Measurements from ENCODE around the gene CARS2. TPM values are rescaled to one million over a fixed set of nuclear protein-coding genes. Genes with fewer than 3 reads are reported as not detected.
"Not testable (repeated sequence)": the region's sequence is repeated elsewhere in the genome, so short reads cannot be mapped to it uniquely, and the experiment has no call there.

CARS2 gene
- polyA plus RNA-seq, 1 donor from 2014 or later: 68.5 TPM

GRCh38 chr13:110661256-110661655 lies 44.7 kb downstream of the CARS2 start:
- peaks cover 30 to 40% (median 33%) of the 10 kb centered on the region in 3 donors for H3K4me1 Mint-ChIP-seq

GRCh38 chr13:110658218-110658911 lies 47.6 kb downstream of the CARS2 start:
- H3K9me3 Mint-ChIP-seq, H3K27me3 Mint-ChIP-seq: not testable (repeated sequence)
- H3K4me3 Mint-ChIP-seq: peak overlapping the region in 3 of 4 donors; percentile 31 to 84 (median 84)
- H3K36me3 Mint-ChIP-seq: peaks cover 15% of the 10 kb centered on the region
- H3K4me1 Mint-ChIP-seq: peaks cover 28 to 37% (median 32%) of the 10 kb centered on the region in 3 donors
- peak overlapping the region; percentile 5 to 68 (median 67) for H3K27ac Mint-ChIP-seq

More at GRCh38 chr13:110661256-110661655, 44.7 kb downstream of the CARS2 start:
- peaks cover 17% of the 10 kb centered on the region for H3K36me3 Mint-ChIP-seq
- no peak overlapping the region for H3K27ac Mint-ChIP-seq
- H3K4me3 Mint-ChIP-seq: no peak overlapping the region
- H3K27me3 Mint-ChIP-seq: no peaks in the 10 kb centered on the region
- peaks cover 0 to 2% (median 0%) of the 10 kb centered on the region in 3 donors for H3K9me3 Mint-ChIP-seq

- Mint-ChIP-seq H3K4me3 (peak overlapping the region in 1 of 4 donors; percentile 17), H3K36me3 (peaks cover 14% of the 10 kb centered on the region), H3K27ac (peak overlapping the region in 1 of 3 donors; percentile 67), H3K4me1 (peaks cover 31 to 44% (median 31%) of the 10 kb centered on the region in 3 donors), H3K27me3 (no peaks in the 10 kb centered on the region), H3K9me3 (peaks cover 0 to 2% (median 0%) of the 10 kb centered on the region in 3 donors)
These were observed 48.7 kb downstream of the CARS2 start for GRCh38 chr13:110657196-110657595.

- H3K36me3 Mint-ChIP-seq: peaks cover 14% of the 10 kb centered on the region
- peak overlapping the region in 1 of 4 donors; percentile 37 for H3K4me3 Mint-ChIP-seq
- H3K27me3 Mint-ChIP-seq: no peaks in the 10 kb centered on the region
- H3K4me1 Mint-ChIP-seq: peaks cover 28 to 39% (median 31%) of the 10 kb centered on the region in 3 donors
- peak overlapping the region in 2 of 3 donors; percentile 61 to 85 for H3K27ac Mint-ChIP-seq
- H3K9me3 Mint-ChIP-seq: no peaks in the 10 kb centered on the region
These were observed 52.1 kb downstream of the CARS2 start for GRCh38 chr13:110653851-110654250.

- H3K36me3 Mint-ChIP-seq: peaks cover 13% of the 10 kb centered on the region
- peak overlapping the region; percentile 19 to 85 (median 61) for H3K27ac Mint-ChIP-seq
- H3K9me3 Mint-ChIP-seq: no peaks in the 10 kb centered on the region
- peaks cover 24 to 35% (median 28%) of the 10 kb centered on the region in 3 donors for H3K4me1 Mint-ChIP-seq
- no peaks in the 10 kb centered on the region for H3K27me3 Mint-ChIP-seq
- H3K4me3 Mint-ChIP-seq: peak overlapping the region in 3 of 4 donors; percentile 11 to 90 (median 60)
These were observed 52.6 kb downstream of the CARS2 start for GRCh38 chr13:110653271-110653670.

- H3K4me1 Mint-ChIP-seq: peaks cover 23 to 34% (median 26%) of the 10 kb centered on the region in 3 donors
- H3K9me3 Mint-ChIP-seq: no peaks in the 10 kb centered on the region
- peak overlapping the region in 3 of 4 donors; percentile 11 to 60 (median 54) for H3K4me3 Mint-ChIP-seq
- H3K27me3 Mint-ChIP-seq: no peaks in the 10 kb centered on the region
- H3K27ac Mint-ChIP-seq: no peak overlapping the region
- H3K36me3 Mint-ChIP-seq: peaks cover 8% of the 10 kb centered on the region
These were observed 53.2 kb downstream of the CARS2 start for GRCh38 chr13:110652764-110653163.

GRCh38 chr13:110652231-110652730 lies 53.6 kb downstream of the CARS2 start:
- Mint-ChIP-seq H3K27ac (peak overlapping the region in 2 of 3 donors; percentile 23 to 35), H3K4me3 (no peak overlapping the region), H3K9me3 (no peaks in the 10 kb centered on the region), H3K27me3 (no peaks in the 10 kb centered on the region), H3K36me3 (peaks cover 7% of the 10 kb centered on the region), H3K4me1 (peaks cover 22 to 31% (median 29%) of the 10 kb centered on the region in 3 donors)

GRCh38 chr13:110651726-110652230 lies 54.1 kb downstream of the CARS2 start:
- H3K4me1 Mint-ChIP-seq: peaks cover 20 to 29% (median 29%) of the 10 kb centered on the region in 3 donors

GRCh38 chr13:110651271-110651670 lies 54.6 kb downstream of the CARS2 start:
- H3K36me3 Mint-ChIP-seq: peaks cover 5% of the 10 kb centered on the region

More at GRCh38 chr13:110651726-110652230, 54.1 kb downstream of the CARS2 start:
- H3K27me3 Mint-ChIP-seq: no peaks in the 10 kb centered on the region
- H3K27ac Mint-ChIP-seq: peak overlapping the region in 2 of 3 donors; percentile 23 to 35
- no peaks in the 10 kb centered on the region for H3K9me3 Mint-ChIP-seq
- peak overlapping the region in 1 of 4 donors; percentile 51 for H3K4me3 Mint-ChIP-seq
- H3K36me3 Mint-ChIP-seq: peaks cover 7% of the 10 kb centered on the region

GRCh38 chr13:110650436-110650835 lies 55.5 kb downstream of the CARS2 start:
- H3K27ac Mint-ChIP-seq: no peak overlapping the region
- H3K4me1 Mint-ChIP-seq: peaks cover 18 to 23% (median 22%) of the 10 kb centered on the region in 3 donors
- peaks cover 4% of the 10 kb centered on the region for H3K36me3 Mint-ChIP-seq
- peak overlapping the region in 2 of 4 donors; percentile 12 to 39 for H3K4me3 Mint-ChIP-seq
- no peaks in the 10 kb centered on the region for H3K27me3 Mint-ChIP-seq
- no peaks in the 10 kb centered on the region for H3K9me3 Mint-ChIP-seq

More at GRCh38 chr13:110651271-110651670, 54.6 kb downstream of the CARS2 start:
- no peak overlapping the region for H3K4me3 Mint-ChIP-seq
- no peaks in the 10 kb centered on the region for H3K27me3 Mint-ChIP-seq
- H3K4me1 Mint-ChIP-seq: peaks cover 19 to 28% (median 26%) of the 10 kb centered on the region in 3 donors
- no peaks in the 10 kb centered on the region for H3K9me3 Mint-ChIP-seq
- H3K27ac Mint-ChIP-seq: no peak overlapping the region

- no peak overlapping the region for H3K27ac Mint-ChIP-seq
- peaks cover 4% of the 10 kb centered on the region for H3K36me3 Mint-ChIP-seq
- H3K27me3 Mint-ChIP-seq: no peaks in the 10 kb centered on the region
- peak overlapping the region in 1 of 4 donors; percentile 74 for H3K4me3 Mint-ChIP-seq
- no peaks in the 10 kb centered on the region for H3K9me3 Mint-ChIP-seq
- H3K4me1 Mint-ChIP-seq: peaks cover 20 to 21% (median 21%) of the 10 kb centered on the region in 3 donors
These were observed 56.4 kb downstream of the CARS2 start for GRCh38 chr13:110649551-110649950.

- peaks cover 21 to 24% (median 22%) of the 10 kb centered on the region in 3 donors for H3K4me1 Mint-ChIP-seq
These were observed 57.0 kb downstream of the CARS2 start for GRCh38 chr13:110648848-110649421.

GRCh38 chr13:110648146-110648819 lies 57.6 kb downstream of the CARS2 start:
- Mint-ChIP-seq H3K9me3 (no peaks in the 10 kb centered on the region), H3K36me3 (peaks cover 4% of the 10 kb centered on the region), H3K27me3 (no peaks in the 10 kb centered on the region), H3K4me3 (no peak overlapping the region), H3K27ac (peak overlapping the region in 2 of 3 donors; percentile 76 to 81), H3K4me1 (peaks cover 17 to 19% (median 18%) of the 10 kb centered on the region in 3 donors)

More at GRCh38 chr13:110648848-110649421, 57.0 kb downstream of the CARS2 start:
- Mint-ChIP-seq H3K36me3 (peaks cover 4% of the 10 kb centered on the region), H3K27me3 (no peaks in the 10 kb centered on the region), H3K4me3 (peak overlapping the region in 2 of 4 donors; percentile 27 to 74), H3K27ac (peak overlapping the region in 1 of 3 donors; percentile 69), H3K9me3 (no peaks in the 10 kb centered on the region)

- Mint-ChIP-seq H3K9me3 (no peaks in the 10 kb centered on the region), H3K36me3 (peaks cover 4% of the 10 kb centered on the region), H3K4me3 (no peak overlapping the region), H3K27me3 (no peaks in the 10 kb centered on the region), H3K27ac (no peak overlapping the region), H3K4me1 (peaks cover 14 to 16% (median 15%) of the 10 kb centered on the region in 3 donors)
These were observed 58.6 kb downstream of the CARS2 start for GRCh38 chr13:110647365-110647737.

Data from IgD-negative memory B cell (primary cell).